HG02840 (cell line): ENCODE measurements around the gene USP30.

Experiments used
- ATAC-seq: cut with Tn5 transposase; IDR thresholded peaks from one replicate; pipeline ENCODE4 v1.9.1; 2021; ENCODE audit warnings: mild to moderate bottlenecking, moderate library complexity, moderate number of reproducible peaks; ENCODE audit not compliant: unreplicated experiment, low FRiP score

USP30 gene

GRCh38 chr12:109124878-109125648, 72.7 kb downstream of the USP30 start:
- no peak for ATAC-seq

DNA sequence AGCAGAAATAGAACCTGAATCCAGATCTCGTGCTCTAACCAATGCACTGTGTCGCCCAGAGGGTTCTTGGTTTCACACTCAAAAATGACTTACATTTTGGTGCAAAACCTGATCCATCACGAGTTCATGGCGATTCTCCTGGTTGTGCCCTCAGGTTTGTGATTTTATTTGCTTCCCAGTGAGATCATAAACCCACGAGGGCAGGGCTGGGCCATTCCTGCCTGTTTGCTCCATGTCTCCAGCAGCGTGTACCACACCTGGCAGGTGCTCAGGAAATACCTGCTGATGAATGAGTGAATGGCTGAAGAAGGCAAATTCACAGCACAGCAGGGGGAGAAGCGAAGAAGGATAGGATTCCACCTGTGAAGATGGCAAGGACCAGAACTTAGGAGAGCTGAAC, 73.4 kb downstream of the USP30 start:
- ATAC-seq, result no peak

DNA sequence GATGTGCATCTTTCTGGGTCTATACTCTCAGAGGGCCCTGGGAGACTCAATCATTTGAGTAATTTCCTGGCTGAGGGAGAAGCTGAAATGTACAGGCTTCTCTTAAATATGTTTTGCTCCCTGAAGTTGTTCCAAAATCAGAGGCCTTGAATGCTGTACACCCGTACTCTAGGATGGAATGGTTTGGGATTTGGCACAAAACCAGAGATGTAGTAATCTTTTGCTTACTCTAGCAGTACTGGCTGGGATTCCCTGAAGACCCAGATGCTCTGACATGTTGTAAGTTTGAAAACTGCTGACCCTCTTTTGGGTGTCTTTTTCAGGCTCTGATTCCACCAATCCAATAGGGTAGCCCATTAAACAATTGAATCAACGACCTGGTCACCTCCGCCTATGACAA, 74.4 kb downstream of the USP30 start:
- ATAC-seq, result no peak

DNA sequence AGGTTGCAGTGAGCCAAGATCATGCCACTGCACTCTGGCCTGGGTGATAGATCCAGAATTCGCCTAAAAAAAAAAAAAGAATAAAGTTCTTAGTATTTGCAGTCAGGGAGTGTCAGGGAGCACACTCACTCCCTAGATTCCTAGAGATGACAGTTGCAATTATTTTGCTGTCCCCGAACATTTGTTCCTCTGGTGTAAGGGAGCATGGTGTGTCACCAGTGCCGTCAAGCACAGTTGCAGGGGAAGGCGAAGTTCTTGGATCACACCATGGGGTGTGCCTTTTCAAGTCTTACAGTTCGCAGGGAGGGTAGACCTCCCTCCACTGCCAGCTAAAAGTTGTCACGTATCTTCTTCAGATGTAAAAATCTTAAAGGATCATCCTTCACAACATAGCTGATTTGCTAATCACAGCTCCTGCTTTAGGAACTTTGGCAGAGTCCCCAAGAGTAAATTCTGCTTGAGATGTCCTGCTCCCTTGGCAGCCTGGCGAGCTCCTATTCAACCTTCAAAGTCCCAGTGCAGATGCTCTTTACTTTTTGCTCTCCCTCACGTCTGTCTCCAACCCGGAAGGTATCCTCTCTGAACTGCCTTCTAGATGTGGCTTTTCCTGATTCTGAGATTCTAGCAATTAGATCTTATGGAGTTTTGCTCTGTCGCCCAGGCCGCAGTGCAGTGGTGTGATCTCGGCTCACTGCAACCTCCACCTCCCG, 75.3 kb downstream of the USP30 start:
- no peak for ATAC-seq

DNA sequence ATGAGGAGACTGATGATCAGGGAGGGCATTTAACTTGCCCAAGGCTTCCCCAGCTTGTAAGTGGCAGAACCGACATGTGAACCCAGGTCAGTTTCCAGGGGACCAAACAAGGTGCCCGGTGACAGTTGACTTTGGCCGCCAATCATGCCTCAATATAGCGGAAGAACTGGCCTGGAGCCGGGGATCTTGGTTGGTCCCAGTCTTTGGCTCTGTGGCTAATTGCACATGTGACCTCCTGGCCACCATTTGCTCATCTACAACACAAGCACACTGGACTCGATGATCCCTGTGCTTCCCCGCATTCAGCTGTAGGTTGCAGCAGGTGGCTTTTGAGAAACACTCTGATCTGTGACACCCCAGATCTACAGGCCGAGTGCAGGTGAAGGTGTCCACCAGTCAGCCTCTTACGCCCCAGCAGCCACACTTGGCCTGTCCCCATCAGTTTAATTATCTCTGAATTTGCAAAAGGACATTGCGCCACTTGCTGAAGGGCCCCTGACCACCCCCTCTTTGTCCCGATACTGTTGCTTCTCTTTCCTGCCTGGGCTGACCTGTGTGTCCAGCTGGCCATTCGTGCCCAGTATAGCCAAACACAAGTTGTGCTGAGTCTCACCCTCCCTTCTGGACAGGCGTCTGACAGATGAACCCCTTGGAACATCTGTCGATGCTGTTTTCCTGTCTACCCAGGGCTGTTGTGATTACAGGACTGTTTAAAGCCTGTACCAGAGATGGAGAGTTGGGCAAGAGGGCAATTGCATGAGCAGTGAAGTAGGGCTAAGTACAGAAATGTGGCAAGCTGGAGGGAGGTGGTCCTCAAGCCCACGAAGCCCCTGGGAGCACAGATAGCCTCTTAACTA, 78.1 kb downstream of the USP30 start:
- no peak for ATAC-seq

GRCh38 chr12:109131154-109132050, 79.0 kb downstream of the USP30 start:
- ATAC-seq, result no peak

DNA sequence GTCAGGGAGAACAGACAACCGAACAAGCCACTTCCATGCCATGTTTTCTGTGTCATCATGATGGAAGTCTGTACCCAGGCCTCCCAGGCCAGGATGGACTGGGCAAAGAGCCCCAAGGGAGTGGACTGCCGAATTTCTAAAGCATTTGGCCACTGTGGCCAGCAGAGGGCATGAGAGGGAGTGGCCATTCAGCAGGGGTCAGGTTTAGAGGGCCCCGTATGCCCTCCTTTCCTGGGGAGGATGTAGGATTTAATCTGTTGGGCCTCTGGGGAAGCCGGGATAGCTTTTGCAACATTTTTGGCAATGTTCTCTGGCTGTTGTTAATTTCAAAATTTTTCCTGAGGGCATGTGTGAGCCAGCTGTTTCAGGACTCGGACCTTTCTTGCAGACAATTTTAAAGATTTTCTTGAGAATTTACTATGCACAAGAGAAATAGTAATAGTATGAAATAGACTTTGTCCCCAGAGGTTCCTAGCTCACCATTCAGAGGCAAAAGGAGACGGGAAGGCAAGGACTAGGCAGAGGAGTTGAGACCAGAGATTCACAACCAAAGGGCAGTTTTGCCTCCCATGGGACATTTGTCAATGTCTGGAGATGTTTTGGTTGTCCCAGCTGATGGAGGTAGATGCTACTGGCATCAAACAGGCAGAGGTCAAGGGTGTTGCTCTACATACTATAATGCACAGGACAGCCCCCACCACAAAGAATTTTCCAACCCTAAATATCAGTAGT, 82.0 kb downstream of the USP30 start:
- no peak for ATAC-seq

- ATAC-seq, result no peak
These were observed 84.7 kb downstream of the USP30 start for GRCh38 chr12:109137055-109137454.
